Activated naive CD8-positive, alpha-beta T cell treated with anti-CD3 and anti-CD28 coated beads, Interleukin-2, amount 10 ng/mL, durations not matched to agents 7 days and 5 days (primary cell): ENCODE measurements around the gene ETNK1. TPM values are rescaled to one million over a fixed set of nuclear protein-coding genes. Genes with fewer than 3 reads are reported as not detected.

Experiments used
- ATAC-seq: fragments of 150-1000 bp; cut with Tn5 transposase; one replicate; pipeline ENCODE4 v1.10.0; 2021; ENCODE audit warnings: low read depth, moderate library complexity
- POLR2A ChIA-PET: fragments of 350-600 bp; sonication (Branson Sonifier 250); formaldehyde crosslinking; loops from one replicate; lab custom pipeline; 2021; ENCODE audit warnings: antibody characterized with exemption; lab: Charles Lee
- DNase-seq: peaks from one replicate; pipeline ENCODE4 v3.0.0; 2021
- H3K27ac Mint-ChIP-seq: one replicate; pipeline ENCODE4 v1.8.0; 2022; ENCODE audit warnings: mild to moderate bottlenecking, mixed read lengths
- H3K27me3 Mint-ChIP-seq: one replicate; pipeline ENCODE4 v1.8.0; 2022; ENCODE audit warnings: mild to moderate bottlenecking, moderate library complexity, mixed read lengths
- H3K36me3 Mint-ChIP-seq: one replicate; pipeline ENCODE4 v1.8.0; 2021; ENCODE audit warnings: mild to moderate bottlenecking, mixed read lengths
- H3K4me1 Mint-ChIP-seq: one replicate; pipeline ENCODE4 v1.8.0; 2021; ENCODE audit warnings: mixed read lengths
- H3K4me3 Mint-ChIP-seq: one replicate; pipeline ENCODE4 v1.8.0; 2022; ENCODE audit warnings: mild to moderate bottlenecking, moderate library complexity, mixed read lengths
- H3K9me3 Mint-ChIP-seq: one replicate; pipeline ENCODE4 v1.8.0; 2021; ENCODE audit warnings: mixed read lengths
- total RNA-seq, 2 experiments: library from RNA; stranded (reverse); gene quantifications; one replicate each; pipeline ENCODE4 v1.2.3, GENCODE V29; 2021

ETNK1 gene
- total RNA-seq, 2 experiments from 2014 or later: 73.0 to 74.0 TPM

GRCh38 chr12:22653075-22653474 is 28.1 kb downstream of the ETNK1 start:
- Mint-ChIP-seq H3K36me3 (peaks cover 37% of the 10 kb centered on the region), H3K27me3 (no peaks in the 10 kb centered on the region), H3K27ac (no peak overlapping the region), H3K4me1 (peaks cover 3% of the 10 kb centered on the region), H3K9me3 (no peaks in the 10 kb centered on the region), H3K4me3 (no peak overlapping the region)
- no peak for ATAC-seq
- POLR2A ChIA-PET: interaction anchor here (0.6 kb wide), 1 partner anchor 114 kb away, joined by 3 read pairs; no protein-coding TSS in a partner anchor
- DNase-seq: no peak

GRCh38 chr12:22653791-22654190 is 28.8 kb downstream of the ETNK1 start:
- no peak for ATAC-seq
- no peaks in the 10 kb centered on the region for H3K9me3 Mint-ChIP-seq
- no peak for DNase-seq
- H3K4me1 Mint-ChIP-seq: peaks cover 3% of the 10 kb centered on the region
- POLR2A ChIA-PET: no interaction called here
- H3K27ac Mint-ChIP-seq: no peak overlapping the region
- peaks cover 42% of the 10 kb centered on the region for H3K36me3 Mint-ChIP-seq
- no peaks in the 10 kb centered on the region for H3K27me3 Mint-ChIP-seq
- no peak overlapping the region for H3K4me3 Mint-ChIP-seq

- Mint-ChIP-seq H3K9me3 (no peaks in the 10 kb centered on the region), H3K27ac (no peak overlapping the region), H3K4me3 (no peak overlapping the region), H3K36me3 (peaks cover 33% of the 10 kb centered on the region), H3K4me1 (peaks cover 3% of the 10 kb centered on the region), H3K27me3 (no peaks in the 10 kb centered on the region)
- POLR2A ChIA-PET: no interaction called here
- ATAC-seq: no peak
- no peak for DNase-seq
Measured at GRCh38 chr12:22656376-22656775, 31.4 kb downstream of the ETNK1 start.

- POLR2A ChIA-PET: no interaction called here
- peaks cover 3% of the 10 kb centered on the region for H3K4me1 Mint-ChIP-seq
Measured at GRCh38 chr12:22656831-22657230, 31.9 kb downstream of the ETNK1 start.

GRCh38 chr12:22657538-22657937 is 32.6 kb downstream of the ETNK1 start:
- DNase-seq (no peak), ATAC-seq (no peak)
- no peak overlapping the region for H3K4me3 Mint-ChIP-seq
- H3K27me3 Mint-ChIP-seq: no peaks in the 10 kb centered on the region
- no peaks in the 10 kb centered on the region for H3K9me3 Mint-ChIP-seq
- H3K27ac Mint-ChIP-seq: no peak overlapping the region
- H3K36me3 Mint-ChIP-seq: peaks cover 27% of the 10 kb centered on the region
- POLR2A ChIA-PET: no interaction called here
- H3K4me1 Mint-ChIP-seq: peaks cover 3% of the 10 kb centered on the region

More at GRCh38 chr12:22656831-22657230, 31.9 kb downstream of the ETNK1 start:
- Mint-ChIP-seq H3K9me3 (no peaks in the 10 kb centered on the region), H3K27me3 (no peaks in the 10 kb centered on the region), H3K4me3 (no peak overlapping the region), H3K27ac (no peak overlapping the region), H3K36me3 (peaks cover 30% of the 10 kb centered on the region)
- DNase-seq: no peak
- no peak for ATAC-seq

GRCh38 chr12:22658214-22658613 is 33.2 kb downstream of the ETNK1 start:
- H3K27ac Mint-ChIP-seq: peak overlapping the region; percentile 7
- DNase-seq (no peak), ATAC-seq (no peak)
- no peaks in the 10 kb centered on the region for H3K9me3 Mint-ChIP-seq
- peaks cover 21% of the 10 kb centered on the region for H3K36me3 Mint-ChIP-seq
- H3K4me3 Mint-ChIP-seq: no peak overlapping the region
- POLR2A ChIA-PET: no interaction called here
- peaks cover 3% of the 10 kb centered on the region for H3K4me1 Mint-ChIP-seq
- H3K27me3 Mint-ChIP-seq: no peaks in the 10 kb centered on the region

- Mint-ChIP-seq H3K9me3 (no peaks in the 10 kb centered on the region), H3K4me3 (no peak overlapping the region), H3K4me1 (peaks cover 1% of the 10 kb centered on the region), H3K36me3 (peaks cover 16% of the 10 kb centered on the region), H3K27me3 (no peaks in the 10 kb centered on the region), H3K27ac (no peak overlapping the region)
- POLR2A ChIA-PET: no interaction called here
- no peak for ATAC-seq
- no peak for DNase-seq
Measured at GRCh38 chr12:22662356-22662755, 37.4 kb downstream of the ETNK1 start.

- ATAC-seq (no peak), DNase-seq (no peak)
- peaks cover 1% of the 10 kb centered on the region for H3K4me1 Mint-ChIP-seq
- no peaks in the 10 kb centered on the region for H3K27me3 Mint-ChIP-seq
- H3K36me3 Mint-ChIP-seq: peaks cover 11% of the 10 kb centered on the region
- no peak overlapping the region for H3K27ac Mint-ChIP-seq
- H3K9me3 Mint-ChIP-seq: no peaks in the 10 kb centered on the region
- no peak overlapping the region for H3K4me3 Mint-ChIP-seq
- POLR2A ChIA-PET: no interaction called here
Measured at GRCh38 chr12:22665476-22665875, 40.5 kb downstream of the ETNK1 start.

- H3K4me3 Mint-ChIP-seq: no peak overlapping the region
- H3K36me3 Mint-ChIP-seq: peaks cover 9% of the 10 kb centered on the region
- DNase-seq (no peak), ATAC-seq (no peak)
- no peaks in the 10 kb centered on the region for H3K9me3 Mint-ChIP-seq
- POLR2A ChIA-PET: no interaction called here
- peaks cover 1% of the 10 kb centered on the region for H3K4me1 Mint-ChIP-seq
- no peak overlapping the region for H3K27ac Mint-ChIP-seq
- H3K27me3 Mint-ChIP-seq: no peaks in the 10 kb centered on the region
Measured at GRCh38 chr12:22667122-22667521, 42.2 kb downstream of the ETNK1 start.

GRCh38 chr12:22668441-22668840 is 43.5 kb downstream of the ETNK1 start:
- ATAC-seq (no peak), DNase-seq (no peak)
- POLR2A ChIA-PET: no interaction called here
- peaks cover 6% of the 10 kb centered on the region for H3K36me3 Mint-ChIP-seq
- H3K27ac Mint-ChIP-seq: no peak overlapping the region
- no peaks in the 10 kb centered on the region for H3K27me3 Mint-ChIP-seq
- no peak overlapping the region for H3K4me3 Mint-ChIP-seq
- H3K9me3 Mint-ChIP-seq: no peaks in the 10 kb centered on the region
- peaks cover 1% of the 10 kb centered on the region for H3K4me1 Mint-ChIP-seq

GRCh38 chr12:22670762-22671161 is 45.8 kb downstream of the ETNK1 start:
- Mint-ChIP-seq H3K27ac (no peak overlapping the region), H3K4me1 (no peaks in the 10 kb centered on the region), H3K9me3 (no peaks in the 10 kb centered on the region), H3K4me3 (no peak overlapping the region), H3K27me3 (no peaks in the 10 kb centered on the region), H3K36me3 (peaks cover 13% of the 10 kb centered on the region)
- ATAC-seq (no peak), DNase-seq (no peak)
- POLR2A ChIA-PET: no interaction called here

GRCh38 chr12:22672951-22673350 is 48.0 kb downstream of the ETNK1 start:
- ATAC-seq (no peak), DNase-seq (no peak)
- peaks cover 6% of the 10 kb centered on the region for H3K9me3 Mint-ChIP-seq
- POLR2A ChIA-PET: interaction anchor here (1.3 kb wide), 1 partner anchor 129 kb away, joined by 3 read pairs; the partner anchor contains the start of gene C2CD5
- peaks cover 33% of the 10 kb centered on the region for H3K36me3 Mint-ChIP-seq
- H3K27me3 Mint-ChIP-seq: no peaks in the 10 kb centered on the region
- peaks cover 6% of the 10 kb centered on the region for H3K4me1 Mint-ChIP-seq
- no peak overlapping the region for H3K4me3 Mint-ChIP-seq
- H3K27ac Mint-ChIP-seq: no peak overlapping the region

- ATAC-seq (no peak), DNase-seq (no peak)
- Mint-ChIP-seq H3K9me3 (peaks cover 6% of the 10 kb centered on the region), H3K36me3 (peaks cover 46% of the 10 kb centered on the region), H3K27me3 (no peaks in the 10 kb centered on the region), H3K27ac (no peak overlapping the region), H3K4me3 (no peak overlapping the region), H3K4me1 (peaks cover 6% of the 10 kb centered on the region)
- POLR2A ChIA-PET: no interaction called here
Measured at GRCh38 chr12:22677781-22678574, 53.0 kb downstream of the ETNK1 start.

- ATAC-seq: no peak
- POLR2A ChIA-PET: no interaction called here
- Mint-ChIP-seq H3K27me3 (no peaks in the 10 kb centered on the region), H3K27ac (no peak overlapping the region), H3K4me3 (no peak overlapping the region), H3K9me3 (no peaks in the 10 kb centered on the region), H3K4me1 (peaks cover 15% of the 10 kb centered on the region), H3K36me3 (peaks cover 34% of the 10 kb centered on the region)
- DNase-seq: no peak
Measured at GRCh38 chr12:22682663-22683062, 57.7 kb downstream of the ETNK1 start.
